GM23338 (cell line): ENCODE data around the gene ACTR5. TPM values are rescaled to one million over a fixed set of nuclear protein-coding genes. Genes with fewer than 3 reads are reported as not detected.

Source experiments
- ATAC-seq: fragments of 200-7000 bp; cut with Tn5 transposase; 3 replicates; pipeline ENCODE4 v1.9.1; 2020
- DNase-seq: peaks from one replicate; pipeline ENCODE4 v3.0.0-alpha.2; 2015; ENCODE audit warnings: low spot score
- H2AFZ ChIP-seq: fragments of 200-600 bp; sonication (generic); 2 replicates; pipeline ENCODE4 v1.8.0; 2016; ENCODE audit warnings: antibody characterized with exemption, mild to moderate bottlenecking, moderate library complexity
- H3F3A ChIP-seq: fragments of 200-600 bp; sonication (generic); replicated peaks from 2 replicates; pipeline ENCODE4 v1.8.0; 2017; ENCODE audit warnings: antibody characterized with exemption, mixed run types, low read depth
- H3K27ac ChIP-seq: fragments of 200-600 bp; sonication (generic); 2 replicates; pipeline ENCODE4 v1.6.1; 2016; ENCODE audit warnings: low read depth
- H3K27me3 ChIP-seq: fragments of 200-600 bp; sonication (generic); 2 replicates; pipeline ENCODE4 v1.8.0; 2016; ENCODE audit warnings: mild to moderate bottlenecking, mixed run types, moderate library complexity; ENCODE audit not compliant: insufficient read depth
- H3K36me3 ChIP-seq: fragments of 200-600 bp; sonication (generic); 2 replicates; pipeline ENCODE4 v1.8.0; 2016; ENCODE audit warnings: mild to moderate bottlenecking; ENCODE audit not compliant: insufficient read depth
- H3K4me1 ChIP-seq: fragments of 200-600 bp; sonication (generic); 2 replicates; pipeline ENCODE4 v1.8.0; 2016; ENCODE audit warnings: mild to moderate bottlenecking, moderate library complexity; ENCODE audit not compliant: insufficient read depth
- H3K4me2 ChIP-seq: fragments of 200-600 bp; sonication (generic); 2 replicates; pipeline ENCODE4 v1.7.1; 2017; ENCODE audit warnings: mixed run types
- H3K4me3 ChIP-seq: fragments of 200-600 bp; sonication (generic); 2 replicates; pipeline ENCODE4 v1.6.1; 2016; ENCODE audit warnings: mixed run types
- H3K79me2 ChIP-seq: fragments of 200-600 bp; sonication (generic); replicated peaks from 2 replicates; pipeline ENCODE4 v1.8.0; 2017; ENCODE audit warnings: mild to moderate bottlenecking; ENCODE audit not compliant: insufficient read depth
- H3K9me2 ChIP-seq: fragments of 200-600 bp; sonication (generic); 2 replicates; pipeline ENCODE4 v1.8.0; 2017; ENCODE audit not compliant: insufficient read depth
- H4K20me1 ChIP-seq: fragments of 200-600 bp; sonication (generic); replicated peaks from 2 replicates; pipeline ENCODE4 v1.8.0; 2017; ENCODE audit warnings: mild to moderate bottlenecking; ENCODE audit not compliant: insufficient read depth
- H3K27ac Mint-ChIP-seq: 2 replicates; pipeline ENCODE4 v1.8.0; 2020; ENCODE audit warnings: inconsistent platforms, mild to moderate bottlenecking, moderate library complexity, mixed read lengths
- H3K27me3 Mint-ChIP-seq: 3 replicates; pipeline ENCODE4 v1.8.0; 2022; ENCODE audit warnings: low read depth, mild to moderate bottlenecking, moderate library complexity, mixed read lengths, inconsistent platforms; ENCODE audit not compliant: insufficient read depth, poor library complexity
- H3K36me3 Mint-ChIP-seq: 3 replicates; pipeline ENCODE4 v1.8.0; 2021; ENCODE audit warnings: low read depth, mild to moderate bottlenecking, inconsistent platforms, moderate library complexity, mixed read lengths
- H3K4me1 Mint-ChIP-seq: 3 replicates; pipeline ENCODE4 v1.8.0; 2020; ENCODE audit warnings: mild to moderate bottlenecking, inconsistent platforms, mixed read lengths
- H3K4me3 Mint-ChIP-seq: 3 replicates; pipeline ENCODE4 v1.8.0; 2021; ENCODE audit warnings: moderate library complexity, mild to moderate bottlenecking, inconsistent platforms, mixed read lengths
- H3K9me3 Mint-ChIP-seq: 3 replicates; pipeline ENCODE4 v1.8.0; 2020; ENCODE audit warnings: moderate library complexity, mild to moderate bottlenecking, inconsistent platforms, mixed read lengths
- CREB1 ChIP-seq: fragments of 250-450 bp; sonication (Bioruptor Pico); IDR thresholded peaks from 2 replicates; pipeline ENCODE4 v1.5.0; 2020; ENCODE audit warnings: low read depth, mild to moderate bottlenecking, moderate library complexity
- EZH2 ChIP-seq: fragments of 200-600 bp; sonication (generic); IDR thresholded peaks from one replicate; pipeline ENCODE4 v1.8.0; 2017; ENCODE audit warnings: antibody characterized with exemption, mild to moderate bottlenecking, low read depth; ENCODE audit not compliant: unreplicated experiment
- EZH2phosphoT487 ChIP-seq: fragments of 200-600 bp; sonication (generic); IDR thresholded peaks from one replicate; pipeline ENCODE4 v1.8.1; 2018; ENCODE audit warnings: antibody characterized with exemption; ENCODE audit not compliant: unreplicated experiment
- JUNB ChIP-seq: IDR thresholded peaks from one replicate; pipeline ENCODE4 v1.6.1; 2016; ENCODE audit warnings: antibody characterized with exemption; ENCODE audit not compliant: unreplicated experiment
- NANOG ChIP-seq: IDR thresholded peaks from 2 replicates; pipeline ENCODE4 v1.6.1; 2016; ENCODE audit warnings: antibody characterized with exemption, borderline replicate concordance
- POLR2AphosphoS5 ChIP-seq: IDR thresholded peaks from 2 replicates; pipeline ENCODE4 v1.6.1; 2016; ENCODE audit warnings: antibody characterized with exemption, low read depth
- STAT1 ChIP-seq: IDR thresholded peaks from one replicate; pipeline ENCODE4 v1.6.1; 2016; ENCODE audit warnings: antibody characterized with exemption; ENCODE audit not compliant: unreplicated experiment
- ZNF114 ChIP-seq: fragments of 250-450 bp; sonication (Bioruptor Pico); IDR thresholded peaks from 2 replicates; pipeline ENCODE4 v1.5.0; 2020; ENCODE audit warnings: mild to moderate bottlenecking, moderate library complexity
- ZNF331 ChIP-seq: fragments of 250-450 bp; sonication (Bioruptor Pico); IDR thresholded peaks from 2 replicates; pipeline ENCODE4 v1.5.0; 2020; ENCODE audit warnings: low read depth, mild to moderate bottlenecking, moderate library complexity
- polyA plus RNA-seq: library from polyadenylated mRNA; unstranded; fragments of >200 nt; fragmentation: Nextera tagmentation; extraction: Ambion mirVana; gene quantifications from 2 replicates; pipeline ENCODE4 v1.2.1, GENCODE V29; 2016
- total RNA-seq: library from RNA; depleted of rRNA; stranded (reverse); fragments of >200 nt; shearing (Covaris generic); gene quantifications from 2 replicates; pipeline ENCODE4 v1.2.3, GENCODE V29; 2014
- TF ChIP-seq, protein P1 (sequence below), 2 experiments: fragments of 200-600 bp in 1 of 2; sonication (generic) in 1 of 2; conservative IDR thresholded peaks; 2 replicates each; pipeline versions ENCODE4 v1.5.1 to v1.6.1; 2016 to 2017; ENCODE audit warnings: antibody characterized with exemption in 2 of 2, low read depth in 2 of 2, mild to moderate bottlenecking in 2 of 2, moderate library complexity in 1 of 2
- TF ChIP-seq, protein P2 (sequence below): IDR thresholded peaks from 2 replicates; pipeline ENCODE4 v1.6.1; 2016; ENCODE audit warnings: antibody characterized with exemption
- TF ChIP-seq, protein P3 (sequence below): fragments of 250-450 bp; sonication (Bioruptor Pico); IDR thresholded peaks from 2 replicates; pipeline ENCODE4 v1.5.0; 2020; ENCODE audit warnings: mild to moderate bottlenecking, moderate library complexity
- TF ChIP-seq, protein P4 (sequence below): IDR thresholded peaks from one replicate; pipeline ENCODE4 v1.6.1; 2018; ENCODE audit warnings: antibody characterized with exemption; ENCODE audit not compliant: unreplicated experiment

ACTR5 gene
- total and polyA plus RNA-seq, 2 experiments from 2014 or later = 8.4 to 21.8 TPM

DNA sequence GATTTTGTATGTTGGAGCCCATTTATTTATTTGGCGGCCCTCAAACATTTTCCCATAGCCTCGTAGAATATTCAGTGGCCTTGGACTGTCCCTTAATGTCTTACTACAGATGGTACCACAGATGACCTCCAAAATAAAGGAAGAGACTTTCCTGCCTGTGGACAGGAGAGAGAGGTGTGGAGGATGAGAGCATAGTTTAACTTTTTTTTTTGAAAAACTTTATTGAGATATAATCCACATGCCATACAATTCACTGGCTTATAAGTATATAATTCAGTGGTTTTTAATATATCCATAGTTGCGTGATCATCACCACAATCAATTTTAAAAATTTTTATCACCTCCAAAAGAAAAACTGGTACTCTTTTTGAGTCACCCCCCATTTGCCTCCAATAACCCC, 52.6 kb downstream of the ACTR5 start:
- peaks cover 8% of the 10 kb centered on the region for H3K9me3 Mint-ChIP-seq
- H2AFZ ChIP-seq = no peak overlapping the region
- no peak for DNase-seq
- ATAC-seq = no peak
- no peak for TF ChIP-seq NANOG
- TF ChIP-seq, protein P1, sequence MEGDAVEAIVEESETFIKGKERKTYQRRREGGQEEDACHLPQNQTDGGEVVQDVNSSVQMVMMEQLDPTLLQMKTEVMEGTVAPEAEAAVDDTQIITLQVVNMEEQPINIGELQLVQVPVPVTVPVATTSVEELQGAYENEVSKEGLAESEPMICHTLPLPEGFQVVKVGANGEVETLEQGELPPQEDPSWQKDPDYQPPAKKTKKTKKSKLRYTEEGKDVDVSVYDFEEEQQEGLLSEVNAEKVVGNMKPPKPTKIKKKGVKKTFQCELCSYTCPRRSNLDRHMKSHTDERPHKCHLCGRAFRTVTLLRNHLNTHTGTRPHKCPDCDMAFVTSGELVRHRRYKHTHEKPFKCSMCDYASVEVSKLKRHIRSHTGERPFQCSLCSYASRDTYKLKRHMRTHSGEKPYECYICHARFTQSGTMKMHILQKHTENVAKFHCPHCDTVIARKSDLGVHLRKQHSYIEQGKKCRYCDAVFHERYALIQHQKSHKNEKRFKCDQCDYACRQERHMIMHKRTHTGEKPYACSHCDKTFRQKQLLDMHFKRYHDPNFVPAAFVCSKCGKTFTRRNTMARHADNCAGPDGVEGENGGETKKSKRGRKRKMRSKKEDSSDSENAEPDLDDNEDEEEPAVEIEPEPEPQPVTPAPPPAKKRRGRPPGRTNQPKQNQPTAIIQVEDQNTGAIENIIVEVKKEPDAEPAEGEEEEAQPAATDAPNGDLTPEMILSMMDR (conservative IDR thresholded peaks at IDR 0.05; ENCODE audit: low read depth in 2 of 2) = no peak
- TF ChIP-seq CREB1 (CRISPR knock-in tag) = no peak
- TF ChIP-seq JUNB = no peak
- TF ChIP-seq, protein P2, sequence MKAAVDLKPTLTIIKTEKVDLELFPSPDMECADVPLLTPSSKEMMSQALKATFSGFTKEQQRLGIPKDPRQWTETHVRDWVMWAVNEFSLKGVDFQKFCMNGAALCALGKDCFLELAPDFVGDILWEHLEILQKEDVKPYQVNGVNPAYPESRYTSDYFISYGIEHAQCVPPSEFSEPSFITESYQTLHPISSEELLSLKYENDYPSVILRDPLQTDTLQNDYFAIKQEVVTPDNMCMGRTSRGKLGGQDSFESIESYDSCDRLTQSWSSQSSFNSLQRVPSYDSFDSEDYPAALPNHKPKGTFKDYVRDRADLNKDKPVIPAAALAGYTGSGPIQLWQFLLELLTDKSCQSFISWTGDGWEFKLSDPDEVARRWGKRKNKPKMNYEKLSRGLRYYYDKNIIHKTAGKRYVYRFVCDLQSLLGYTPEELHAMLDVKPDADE = no peak
- TF ChIP-seq, protein P3, sequence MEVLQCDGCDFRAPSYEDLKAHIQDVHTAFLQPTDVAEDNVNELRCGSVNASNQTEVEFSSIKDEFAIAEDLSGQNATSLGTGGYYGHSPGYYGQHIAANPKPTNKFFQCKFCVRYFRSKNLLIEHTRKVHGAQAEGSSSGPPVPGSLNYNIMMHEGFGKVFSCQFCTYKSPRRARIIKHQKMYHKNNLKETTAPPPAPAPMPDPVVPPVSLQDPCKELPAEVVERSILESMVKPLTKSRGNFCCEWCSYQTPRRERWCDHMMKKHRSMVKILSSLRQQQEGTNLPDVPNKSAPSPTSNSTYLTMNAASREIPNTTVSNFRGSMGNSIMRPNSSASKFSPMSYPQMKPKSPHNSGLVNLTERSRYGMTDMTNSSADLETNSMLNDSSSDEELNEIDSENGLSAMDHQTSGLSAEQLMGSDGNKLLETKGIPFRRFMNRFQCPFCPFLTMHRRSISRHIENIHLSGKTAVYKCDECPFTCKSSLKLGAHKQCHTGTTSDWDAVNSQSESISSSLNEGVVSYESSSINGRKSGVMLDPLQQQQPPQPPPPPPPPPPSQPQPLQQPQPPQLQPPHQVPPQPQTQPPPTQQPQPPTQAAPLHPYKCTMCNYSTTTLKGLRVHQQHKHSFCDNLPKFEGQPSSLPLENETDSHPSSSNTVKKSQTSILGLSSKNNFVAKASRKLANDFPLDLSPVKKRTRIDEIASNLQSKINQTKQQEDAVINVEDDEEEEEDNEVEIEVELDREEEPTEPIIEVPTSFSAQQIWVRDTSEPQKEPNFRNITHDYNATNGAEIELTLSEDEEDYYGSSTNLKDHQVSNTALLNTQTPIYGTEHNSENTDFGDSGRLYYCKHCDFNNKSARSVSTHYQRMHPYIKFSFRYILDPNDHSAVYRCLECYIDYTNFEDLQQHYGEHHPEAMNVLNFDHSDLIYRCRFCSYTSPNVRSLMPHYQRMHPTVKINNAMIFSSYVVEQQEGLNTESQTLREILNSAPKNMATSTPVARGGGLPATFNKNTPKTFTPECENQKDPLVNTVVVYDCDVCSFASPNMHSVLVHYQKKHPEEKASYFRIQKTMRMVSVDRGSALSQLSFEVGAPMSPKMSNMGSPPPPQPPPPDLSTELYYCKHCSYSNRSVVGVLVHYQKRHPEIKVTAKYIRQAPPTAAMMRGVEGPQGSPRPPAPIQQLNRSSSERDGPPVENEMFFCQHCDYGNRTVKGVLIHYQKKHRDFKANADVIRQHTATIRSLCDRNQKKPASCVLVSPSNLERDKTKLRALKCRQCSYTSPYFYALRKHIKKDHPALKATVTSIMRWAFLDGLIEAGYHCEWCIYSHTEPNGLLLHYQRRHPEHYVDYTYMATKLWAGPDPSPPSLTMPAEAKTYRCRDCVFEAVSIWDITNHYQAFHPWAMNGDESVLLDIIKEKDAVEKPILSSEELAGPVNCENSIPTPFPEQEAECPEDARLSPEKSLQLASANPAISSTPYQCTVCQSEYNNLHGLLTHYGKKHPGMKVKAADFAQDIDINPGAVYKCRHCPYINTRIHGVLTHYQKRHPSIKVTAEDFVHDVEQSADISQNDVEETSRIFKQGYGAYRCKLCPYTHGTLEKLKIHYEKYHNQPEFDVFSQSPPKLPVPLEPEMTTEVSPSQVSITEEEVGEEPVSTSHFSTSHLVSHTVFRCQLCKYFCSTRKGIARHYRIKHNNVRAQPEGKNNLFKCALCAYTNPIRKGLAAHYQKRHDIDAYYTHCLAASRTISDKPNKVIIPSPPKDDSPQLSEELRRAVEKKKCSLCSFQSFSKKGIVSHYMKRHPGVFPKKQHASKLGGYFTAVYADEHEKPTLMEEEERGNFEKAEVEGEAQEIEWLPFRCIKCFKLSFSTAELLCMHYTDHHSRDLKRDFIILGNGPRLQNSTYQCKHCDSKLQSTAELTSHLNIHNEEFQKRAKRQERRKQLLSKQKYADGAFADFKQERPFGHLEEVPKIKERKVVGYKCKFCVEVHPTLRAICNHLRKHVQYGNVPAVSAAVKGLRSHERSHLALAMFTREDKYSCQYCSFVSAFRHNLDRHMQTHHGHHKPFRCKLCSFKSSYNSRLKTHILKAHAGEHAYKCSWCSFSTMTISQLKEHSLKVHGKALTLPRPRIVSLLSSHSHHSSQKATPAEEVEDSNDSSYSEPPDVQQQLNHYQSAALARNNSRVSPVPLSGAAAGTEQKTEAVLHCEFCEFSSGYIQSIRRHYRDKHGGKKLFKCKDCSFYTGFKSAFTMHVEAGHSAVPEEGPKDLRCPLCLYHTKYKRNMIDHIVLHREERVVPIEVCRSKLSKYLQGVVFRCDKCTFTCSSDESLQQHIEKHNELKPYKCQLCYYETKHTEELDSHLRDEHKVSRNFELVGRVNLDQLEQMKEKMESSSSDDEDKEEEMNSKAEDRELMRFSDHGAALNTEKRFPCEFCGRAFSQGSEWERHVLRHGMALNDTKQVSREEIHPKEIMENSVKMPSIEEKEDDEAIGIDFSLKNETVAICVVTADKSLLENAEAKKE (CRISPR knock-in tag) = no peak
- no peak for TF ChIP-seq POLR2AphosphoS5
- TF ChIP-seq ZNF331 = no peak
- TF ChIP-seq EZH2phosphoT487 = no peak
- no peak for TF ChIP-seq EZH2
- TF ChIP-seq ZNF114 = no peak
- TF ChIP-seq, protein P4, sequence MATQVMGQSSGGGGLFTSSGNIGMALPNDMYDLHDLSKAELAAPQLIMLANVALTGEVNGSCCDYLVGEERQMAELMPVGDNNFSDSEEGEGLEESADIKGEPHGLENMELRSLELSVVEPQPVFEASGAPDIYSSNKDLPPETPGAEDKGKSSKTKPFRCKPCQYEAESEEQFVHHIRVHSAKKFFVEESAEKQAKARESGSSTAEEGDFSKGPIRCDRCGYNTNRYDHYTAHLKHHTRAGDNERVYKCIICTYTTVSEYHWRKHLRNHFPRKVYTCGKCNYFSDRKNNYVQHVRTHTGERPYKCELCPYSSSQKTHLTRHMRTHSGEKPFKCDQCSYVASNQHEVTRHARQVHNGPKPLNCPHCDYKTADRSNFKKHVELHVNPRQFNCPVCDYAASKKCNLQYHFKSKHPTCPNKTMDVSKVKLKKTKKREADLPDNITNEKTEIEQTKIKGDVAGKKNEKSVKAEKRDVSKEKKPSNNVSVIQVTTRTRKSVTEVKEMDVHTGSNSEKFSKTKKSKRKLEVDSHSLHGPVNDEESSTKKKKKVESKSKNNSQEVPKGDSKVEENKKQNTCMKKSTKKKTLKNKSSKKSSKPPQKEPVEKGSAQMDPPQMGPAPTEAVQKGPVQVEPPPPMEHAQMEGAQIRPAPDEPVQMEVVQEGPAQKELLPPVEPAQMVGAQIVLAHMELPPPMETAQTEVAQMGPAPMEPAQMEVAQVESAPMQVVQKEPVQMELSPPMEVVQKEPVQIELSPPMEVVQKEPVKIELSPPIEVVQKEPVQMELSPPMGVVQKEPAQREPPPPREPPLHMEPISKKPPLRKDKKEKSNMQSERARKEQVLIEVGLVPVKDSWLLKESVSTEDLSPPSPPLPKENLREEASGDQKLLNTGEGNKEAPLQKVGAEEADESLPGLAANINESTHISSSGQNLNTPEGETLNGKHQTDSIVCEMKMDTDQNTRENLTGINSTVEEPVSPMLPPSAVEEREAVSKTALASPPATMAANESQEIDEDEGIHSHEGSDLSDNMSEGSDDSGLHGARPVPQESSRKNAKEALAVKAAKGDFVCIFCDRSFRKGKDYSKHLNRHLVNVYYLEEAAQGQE = no peak
- no peak for TF ChIP-seq STAT1
- H3K4me3 ChIP-seq = no peak overlapping the region
- H4K20me1 ChIP-seq = no peaks in the 10 kb centered on the region
- peaks cover 11% of the 10 kb centered on the region for H3K4me1 ChIP-seq
- peaks cover 10% of the 10 kb centered on the region for H3K27me3 Mint-ChIP-seq
- H3F3A ChIP-seq = peaks cover 5% of the 10 kb centered on the region; the same call in 1 of the 2 replicates
- no peaks in the 10 kb centered on the region for H3K9me2 ChIP-seq
- H3K36me3 ChIP-seq = no peaks in the 10 kb centered on the region
- no peak overlapping the region for H3K27ac ChIP-seq
- no peak overlapping the region for H3K4me2 ChIP-seq
- H3K36me3 Mint-ChIP-seq = no peaks in the 10 kb centered on the region
- H3K79me2 ChIP-seq = no peaks in the 10 kb centered on the region
- no peak overlapping the region for H3K27ac Mint-ChIP-seq
- no peak overlapping the region for H3K4me3 Mint-ChIP-seq
- no peaks in the 10 kb centered on the region for H3K27me3 ChIP-seq
- H3K4me1 Mint-ChIP-seq = peaks cover 18% of the 10 kb centered on the region
